Activated CD8-positive, alpha-beta T cell treated with anti-CD3 and anti-CD28 coated beads for 36 hours (primary cell): ENCODE results near the gene MAN1B1. TPM values are rescaled to one million over a fixed set of nuclear protein-coding genes. Genes with fewer than 3 reads are reported as not detected.
"Not testable (repeated sequence)": the region's sequence is repeated elsewhere in the genome, so short reads cannot be mapped to it uniquely, and the experiment has no call there.

Source experiments
- ATAC-seq: fragments of 200-7000 bp; cut with Tn5 transposase; one replicate; pipeline ENCODE4 v1.10.0; 2021; ENCODE audit warnings: mild to moderate bottlenecking, moderate library complexity
- CTCF ChIA-PET: fragments of 350-600 bp; sonication (Branson Sonifier 250); formaldehyde crosslinking; loops from one replicate; lab custom pipeline; 2021; ENCODE audit warnings: antibody characterized with exemption; lab: Charles Lee
- POLR2A ChIA-PET: fragments of 350-600 bp; sonication (Branson Sonifier 250); formaldehyde crosslinking; loops from one replicate; lab custom pipeline; 2021; ENCODE audit warnings: antibody characterized with exemption; lab: Charles Lee
- DNase-seq: peaks from one replicate; pipeline ENCODE4 v3.0.0-alpha.2; 2020
- H3K27ac Mint-ChIP-seq: one replicate; pipeline ENCODE4 v1.8.0; 2021; ENCODE audit warnings: mild to moderate bottlenecking, mixed read lengths
- H3K27me3 Mint-ChIP-seq: one replicate; pipeline ENCODE4 v1.8.0; 2021; ENCODE audit warnings: mixed read lengths
- H3K36me3 Mint-ChIP-seq: one replicate; pipeline ENCODE4 v1.8.0; 2021; ENCODE audit warnings: low read depth, mixed read lengths
- H3K4me1 Mint-ChIP-seq: one replicate; pipeline ENCODE4 v1.8.0; 2021; ENCODE audit warnings: low read depth, mixed read lengths
- H3K4me3 Mint-ChIP-seq: one replicate; pipeline ENCODE4 v1.8.0; 2021; ENCODE audit warnings: mild to moderate bottlenecking, moderate library complexity, mixed read lengths
- H3K9me3 Mint-ChIP-seq: one replicate; pipeline ENCODE4 v1.8.0; 2021; ENCODE audit warnings: mixed read lengths
- CTCF ChIP-seq: fragments of 200-600 bp; IDR thresholded peaks from one replicate; pipeline ENCODE4 v1.8.0; 2022; ENCODE audit warnings: antibody characterized with exemption, mild to moderate bottlenecking
- intact Hi-C: fragments of 100-400 bp; cut with micrococcal nuclease; formaldehyde crosslinking; loops from one replicate; pipeline ENCODE4 v1.10.0; 2022
- total RNA-seq, 2 experiments: library from RNA; stranded (reverse); gene quantifications; one replicate each; pipeline ENCODE4 v1.2.3, GENCODE V29; 2021

MAN1B1 gene
- total RNA-seq, 2 experiments from 2014 or later: 31.1 to 33.2 TPM

DNA sequence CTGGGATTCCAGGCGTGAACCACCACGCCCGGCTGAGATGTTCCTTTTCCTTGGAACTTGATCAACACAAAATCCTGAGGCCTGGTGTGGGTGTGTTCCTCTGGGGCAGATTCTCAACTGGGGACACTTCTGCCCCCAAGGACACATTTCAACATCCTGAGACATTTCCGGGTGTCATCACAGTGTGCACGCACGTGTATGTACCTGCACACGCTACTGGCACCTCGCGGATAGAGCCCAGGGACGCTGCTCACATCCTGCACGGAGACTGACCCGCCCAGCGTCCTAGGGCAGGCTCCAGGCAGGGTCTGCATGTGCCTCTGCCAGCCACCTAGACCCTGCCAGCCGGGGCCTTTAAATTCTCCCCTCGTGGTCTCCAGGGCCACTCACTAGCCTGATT, 24.4 kb upstream of the MAN1B1 start:
- TF ChIP-seq CTCF: no peak
- Mint-ChIP-seq H3K27me3 (no peaks in the 10 kb centered on the region), H3K36me3 (peaks cover 3% of the 10 kb centered on the region), H3K27ac (no peak overlapping the region), H3K4me1 (no peaks in the 10 kb centered on the region), H3K9me3 (no peaks in the 10 kb centered on the region), H3K4me3 (no peak overlapping the region)
- intact Hi-C loops: no loop called here
- ATAC-seq (no peak), DNase-seq (no peak)
- ChIA-PET POLR2A (no interaction called here), CTCF (interaction anchor here (1.6 to 11.3 kb wide), 3 partner anchors 13 to 275 kb away, joined by 3 to 164 read pairs (median 109); partner anchors contain the start of genes ABCA2, FUT7 and NPDC1)

- ATAC-seq, H3K4me1 Mint-ChIP-seq, DNase-seq, H3K9me3 Mint-ChIP-seq, H3K36me3 Mint-ChIP-seq, H3K27me3 Mint-ChIP-seq, H3K4me3 Mint-ChIP-seq, H3K27ac Mint-ChIP-seq, intact Hi-C loops, POLR2A ChIA-PET: not testable (repeated sequence)
- CTCF ChIA-PET: interaction anchor here (1.6 to 11.3 kb wide), 4 partner anchors 13 to 275 kb away, joined by 3 to 164 read pairs (median 64); partner anchors contain the start of genes ABCA2, FUT7 and NPDC1
Observed at GRCh38 chr9:137062798-137063197, 24.0 kb upstream of the MAN1B1 start.

DNA sequence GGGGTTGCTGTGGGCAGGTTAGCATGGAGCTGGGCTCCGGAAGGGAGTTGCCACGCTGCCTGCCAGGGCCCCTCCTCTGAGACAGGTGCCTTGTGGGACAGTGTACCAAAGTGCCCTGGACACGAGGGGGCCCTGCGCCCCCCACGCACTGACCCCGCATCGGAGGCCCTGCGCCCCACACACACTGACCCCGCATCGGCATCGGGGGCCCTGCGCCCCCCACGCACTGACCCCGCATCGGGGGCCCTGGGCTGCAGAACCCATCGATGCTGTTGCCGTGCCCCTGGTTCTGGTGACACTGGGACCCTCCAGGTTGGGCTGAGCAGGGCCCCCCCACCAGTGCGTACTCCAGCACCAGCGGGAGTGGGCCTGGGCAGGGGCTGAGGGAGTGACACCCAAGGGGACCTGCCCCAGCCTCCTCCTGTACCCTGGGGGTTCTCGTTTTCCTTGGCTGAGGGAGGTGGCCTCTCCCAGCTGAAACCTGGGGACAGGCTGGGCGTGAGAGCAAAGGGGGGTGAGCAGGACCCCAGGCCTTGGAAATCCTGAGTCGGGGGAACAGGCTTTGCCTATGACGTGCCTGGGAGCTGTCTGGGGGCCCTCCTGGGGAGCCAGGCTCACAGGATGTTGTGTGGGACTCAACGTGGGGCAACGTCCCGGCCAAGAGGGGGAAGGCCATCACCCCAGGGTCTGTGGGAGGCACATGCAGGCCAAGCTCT, 23.3 kb upstream of the MAN1B1 start:
- Mint-ChIP-seq H3K4me3 (no peak overlapping the region), H3K9me3 (no peaks in the 10 kb centered on the region), H3K4me1 (peaks cover 7% of the 10 kb centered on the region), H3K27me3 (no peaks in the 10 kb centered on the region), H3K27ac (no peak overlapping the region), H3K36me3 (peaks cover 3% of the 10 kb centered on the region)
- DNase-seq (no peak), ATAC-seq (no peak)
- intact Hi-C loops: no loop called here
- TF ChIP-seq CTCF: no peak
- CTCF ChIA-PET: interaction anchor here (0.7 to 11.3 kb wide), 24 partner anchors 8 to 291 kb away, joined by 3 to 164 read pairs (median 3); partner anchors contain the start of genes ABCA2, FUT7, MAN1B1 and NPDC1
- POLR2A ChIA-PET: interaction anchor here (1.2 kb wide), 1 partner anchor 22 kb away, joined by 4 read pairs; no protein-coding TSS in a partner anchor

DNA sequence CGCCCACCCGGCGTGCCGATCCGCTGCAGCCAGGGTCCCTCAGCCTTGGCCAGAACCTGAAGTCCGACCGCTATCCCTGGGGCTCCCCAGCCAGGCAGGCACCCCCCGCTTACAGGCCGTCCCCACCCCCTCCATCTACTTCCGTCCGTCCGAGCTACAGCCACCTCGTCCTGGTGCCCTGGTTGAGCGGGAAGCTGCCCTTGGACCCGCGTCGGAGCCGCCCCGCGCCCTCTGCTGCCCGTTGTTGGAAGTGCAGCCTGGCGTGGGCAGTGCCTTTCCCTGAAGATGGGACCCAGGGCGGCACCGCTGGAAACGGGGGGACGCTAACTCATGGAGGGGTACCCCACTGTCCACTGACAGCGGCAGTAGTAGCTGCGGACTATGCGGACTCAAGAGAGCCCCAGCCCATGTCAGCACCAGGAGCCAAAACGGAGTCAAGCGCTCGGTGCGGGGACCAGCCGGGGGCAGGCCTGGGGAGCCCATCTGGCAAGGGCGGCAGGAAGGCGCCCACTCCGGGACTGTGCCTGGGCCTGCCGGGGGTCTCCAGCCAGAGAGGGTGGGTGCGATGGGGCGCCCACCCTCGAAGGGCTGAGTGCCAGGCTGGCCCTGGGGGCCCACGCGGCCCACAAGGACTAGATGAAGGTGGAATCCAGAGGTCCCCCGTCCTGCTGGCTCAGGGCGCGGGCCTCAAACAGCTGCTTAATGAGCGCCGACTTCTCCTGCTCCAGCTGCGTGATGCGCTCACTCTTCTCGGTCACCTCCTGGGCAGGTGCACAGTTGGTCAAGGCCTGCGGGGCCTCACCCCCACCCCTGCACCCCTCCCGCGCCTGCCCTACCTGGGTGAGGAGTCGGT, 22.5 kb upstream of the MAN1B1 start:
- no peak overlapping the region for H3K27ac Mint-ChIP-seq
- peaks cover 1% of the 10 kb centered on the region for H3K27me3 Mint-ChIP-seq
- peaks cover 3% of the 10 kb centered on the region for H3K36me3 Mint-ChIP-seq
- ChIA-PET POLR2A (interaction anchor here (0.8 to 1.2 kb wide), 2 partner anchors 22 to 126 kb away, joined by 3 to 4 read pairs; no protein-coding TSS in a partner anchor), CTCF (interaction anchor here (0.7 to 11.3 kb wide), 23 partner anchors 8 to 292 kb away, joined by 3 to 164 read pairs (median 3); partner anchors contain the start of genes ABCA2, FUT7, MAN1B1 and NPDC1)
- H3K4me1 Mint-ChIP-seq: peaks cover 7% of the 10 kb centered on the region
- intact Hi-C loops: no loop called here
- no peak overlapping the region for H3K4me3 Mint-ChIP-seq
- ATAC-seq (peak; percentile 35), DNase-seq (peak; percentile 68)
- no peaks in the 10 kb centered on the region for H3K9me3 Mint-ChIP-seq
- TF ChIP-seq CTCF: peak; percentile 98

GRCh38 chr9:137064880-137065164, 22.0 kb upstream of the MAN1B1 start:
- peaks cover 7% of the 10 kb centered on the region for H3K4me1 Mint-ChIP-seq
- peaks cover 3% of the 10 kb centered on the region for H3K36me3 Mint-ChIP-seq
- DNase-seq: no peak
- intact Hi-C loops: no loop called here
- H3K27me3 Mint-ChIP-seq: peaks cover 1% of the 10 kb centered on the region
- H3K27ac Mint-ChIP-seq: no peak overlapping the region
- TF ChIP-seq CTCF: no peak
- H3K9me3 Mint-ChIP-seq: no peaks in the 10 kb centered on the region
- CTCF ChIA-PET: interaction anchor here (1.0 to 11.3 kb wide), 8 partner anchors 9 to 293 kb away, joined by 3 to 164 read pairs (median 14); partner anchors contain the start of genes ABCA2, FUT7 and NPDC1
- POLR2A ChIA-PET: interaction anchor here (0.8 kb wide), 1 partner anchor 126 kb away, joined by 3 read pairs; no protein-coding TSS in a partner anchor
- ATAC-seq: no peak
- no peak overlapping the region for H3K4me3 Mint-ChIP-seq
